22Rv1 (cell line): ENCODE data around the gene CNST.

Experiments
- CTCF ChIP-seq: fragments of 450-650 bp; IDR thresholded peaks from 2 replicates; pipeline ENCODE4 v1.5.1; 2017; ENCODE audit warnings: mild to moderate bottlenecking
- ZFX ChIP-seq: fragments of 450-650 bp; IDR thresholded peaks from 2 replicates; pipeline ENCODE4 v1.6.1; 2017; ENCODE audit warnings: antibody characterized with exemption, borderline replicate concordance

GRCh38 chr1:246709196-246709595, 142.9 kb downstream of the CNST start:
- TF ChIP-seq CTCF (no peak), ZFX (no peak)
